ACHN (cell line): ENCODE results near the gene IL34.

Experiments
- DNase-seq: peaks from one replicate; pipeline ENCODE4 v3.0.0-alpha.2; 2015
- in situ Hi-C: cut with HindIII; loops from 2 replicates; pipeline ENCODE4 v1.10.0; 2017; ENCODE audit warnings: low sequenced_read_pairs, low pct_ligation_motif_present, low pct_unique_long_range_greater_than_20kb

IL34 gene

GRCh38 chr16:70682239-70683145 is 36.1 kb downstream of the IL34 start:
- in situ Hi-C loops = no loop called here
- no peak for DNase-seq

DNA sequence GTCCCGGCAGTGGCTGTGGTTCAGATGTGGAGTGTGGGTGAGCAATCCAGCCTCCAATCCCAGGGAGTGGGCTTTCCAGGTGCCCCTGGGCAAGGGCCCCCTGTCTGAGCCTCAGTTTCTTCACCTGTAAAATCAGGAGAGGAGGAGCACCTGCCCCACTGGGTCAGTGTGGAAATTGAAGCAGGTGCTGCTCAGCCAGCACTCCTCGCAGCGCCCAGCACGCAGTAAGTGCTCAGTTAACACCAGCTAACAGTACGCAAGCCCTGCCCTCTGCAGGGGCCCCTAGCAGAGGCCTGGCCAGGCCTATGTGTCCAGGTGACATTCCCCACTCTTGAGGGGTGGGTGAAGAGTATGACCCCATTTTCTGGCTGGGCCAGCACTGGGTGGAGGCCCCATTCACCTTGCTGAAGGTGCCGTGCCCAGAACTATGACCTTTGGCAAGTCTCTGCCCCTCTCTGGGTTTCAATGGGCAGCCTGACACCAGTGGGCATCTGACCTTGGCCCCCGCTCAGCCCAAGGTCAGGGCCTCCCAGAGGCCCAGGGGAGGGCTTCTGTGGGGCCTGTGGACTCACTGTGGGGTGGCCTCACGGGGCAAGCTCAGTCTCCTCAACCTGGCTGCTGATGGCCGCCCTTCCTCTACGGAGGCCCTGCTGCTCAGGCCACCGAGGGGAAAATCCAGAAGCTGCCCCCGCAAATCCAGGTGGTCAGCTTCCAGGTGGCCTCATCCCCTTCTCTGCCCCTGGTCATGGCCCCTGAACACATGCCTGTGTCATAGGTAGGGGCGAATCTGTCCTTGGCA is 37.0 kb downstream of the IL34 start:
- DNase-seq = no peak
- in situ Hi-C loops = no loop called here

GRCh38 chr16:70684146-70685060 is 38.0 kb downstream of the IL34 start:
- in situ Hi-C loops = no loop called here

GRCh38 chr16:70685061-70685937 is 38.9 kb downstream of the IL34 start:
- DNase-seq = no peak
- in situ Hi-C loops = no loop called here

More at GRCh38 chr16:70684146-70685060, 38.0 kb downstream of the IL34 start:
- DNase-seq = no peak

GRCh38 chr16:70685938-70686375 is 39.6 kb downstream of the IL34 start, which contains the start of gene MTSS2:
TSS of gene MTSS2 (minus strand) at chr16:70686053. CDS start at chr16:70685791, 262 bp downstream.
- DNase-seq = peak; percentile 89
- in situ Hi-C loops = no loop called here

DNA sequence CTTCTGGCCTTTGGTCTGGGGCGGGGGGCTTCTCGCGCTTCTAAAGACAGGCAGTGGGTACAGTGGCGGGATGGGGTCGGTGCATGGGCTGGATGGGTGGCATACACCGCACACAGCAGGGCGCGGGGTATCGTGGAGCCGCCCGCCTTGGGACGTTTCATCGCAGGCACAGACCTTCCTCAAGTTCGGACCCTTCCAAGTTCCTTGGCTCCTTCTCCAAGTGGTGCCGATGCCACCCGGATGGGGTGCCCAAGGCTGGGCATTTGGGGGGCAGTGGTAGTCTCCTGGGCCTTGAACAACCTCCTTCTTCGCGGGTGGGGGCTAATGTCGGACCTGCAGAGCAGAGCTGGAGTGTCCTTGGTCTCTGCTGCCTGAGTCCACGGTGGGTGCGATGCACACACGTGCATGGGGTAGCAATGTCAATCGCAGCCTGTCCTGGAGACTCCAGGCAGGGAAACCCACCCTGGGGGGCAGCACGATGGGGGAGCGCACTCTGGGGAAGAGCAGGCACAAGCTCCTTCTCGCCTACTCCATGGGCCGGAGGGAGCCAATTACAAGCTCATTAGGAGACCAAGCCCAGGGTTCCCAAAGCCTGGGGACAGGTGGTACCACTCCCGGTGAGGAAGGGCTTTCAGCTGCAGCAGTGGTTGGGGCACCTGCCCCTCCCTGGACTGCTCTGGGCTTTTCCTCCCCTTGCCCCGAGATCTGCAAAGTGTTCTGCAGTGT is 40.2 kb downstream of the IL34 start:
- in situ Hi-C loops = no loop called here
- DNase-seq = no peak

DNA sequence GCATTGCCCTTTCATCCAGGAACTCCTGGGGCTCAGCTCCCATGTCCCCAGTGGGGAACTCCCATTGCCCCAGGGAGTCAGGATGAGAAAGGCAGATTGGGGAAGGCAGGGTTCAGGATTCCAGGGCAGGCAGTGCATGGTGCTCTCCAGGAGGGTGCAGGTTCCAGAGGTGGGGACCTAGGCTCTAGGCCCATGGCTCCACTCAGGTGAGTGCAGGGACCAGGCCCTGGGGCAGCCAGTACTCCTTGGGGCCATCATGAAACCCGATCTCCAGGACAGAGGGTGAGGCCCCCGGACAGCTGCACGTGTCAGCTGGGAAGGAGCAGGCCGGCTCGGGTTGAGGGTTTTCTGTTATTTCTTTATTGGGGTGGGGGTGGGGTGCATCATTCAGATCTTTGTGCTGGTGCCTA is 40.7 kb downstream of the IL34 start:
- no peak for DNase-seq
- in situ Hi-C loops = no loop called here

DNA sequence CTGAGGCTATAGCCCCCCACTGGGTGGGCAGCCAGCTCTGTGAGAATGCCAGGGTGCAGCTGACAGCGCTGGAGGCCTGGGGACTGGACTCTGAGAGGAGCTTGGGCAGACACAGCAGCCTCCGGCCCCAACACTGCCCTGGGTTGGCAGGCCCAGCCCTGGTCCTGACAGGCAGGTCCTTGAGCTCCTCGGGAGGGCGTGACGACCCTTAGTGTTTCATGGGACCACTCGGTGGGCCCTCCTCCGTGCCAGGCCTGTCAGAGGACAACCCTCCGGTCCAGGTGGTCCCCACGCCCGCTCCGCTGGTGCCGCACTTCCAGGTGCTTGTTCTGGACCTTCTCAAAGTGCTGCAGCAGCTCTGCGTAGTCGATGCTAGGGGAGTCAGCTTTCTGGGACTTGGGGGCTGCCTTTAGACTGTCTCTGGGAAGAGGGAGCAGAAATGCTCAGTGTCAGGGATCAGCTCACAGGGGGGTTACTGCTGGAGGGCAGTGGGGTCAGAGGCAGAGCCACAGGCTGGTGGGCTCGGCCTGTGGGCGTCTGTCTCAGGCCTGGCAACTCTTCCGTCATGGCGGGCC is 41.4 kb downstream of the IL34 start:
- in situ Hi-C loops = no loop called here
- DNase-seq = no peak

DNA sequence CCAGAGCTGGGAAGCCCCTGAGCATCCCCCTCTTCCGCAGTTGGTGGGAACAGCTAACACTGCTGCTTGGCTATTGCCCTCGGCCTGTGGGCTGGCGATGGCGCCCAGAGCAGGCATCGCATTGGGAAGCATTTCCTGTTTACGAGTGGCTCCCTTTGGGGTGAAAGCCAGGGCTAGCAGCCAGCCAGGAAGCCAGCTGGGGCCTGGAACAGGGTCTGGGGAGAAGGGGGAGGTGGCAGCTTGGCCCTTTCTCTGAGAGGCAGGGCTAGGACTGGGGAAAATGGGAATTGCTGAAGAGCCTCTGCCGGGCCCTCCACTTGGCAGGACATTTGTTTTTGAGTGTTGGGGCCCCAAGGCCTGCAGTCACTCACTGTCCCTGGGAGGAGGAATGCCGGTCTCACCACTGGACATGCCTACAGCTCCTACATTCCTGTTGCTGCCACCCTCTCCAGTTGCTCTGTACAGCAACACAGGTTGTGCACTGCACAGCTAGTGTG is 41.9 kb downstream of the IL34 start:
- DNase-seq = no peak
- in situ Hi-C loops = no loop called here

DNA sequence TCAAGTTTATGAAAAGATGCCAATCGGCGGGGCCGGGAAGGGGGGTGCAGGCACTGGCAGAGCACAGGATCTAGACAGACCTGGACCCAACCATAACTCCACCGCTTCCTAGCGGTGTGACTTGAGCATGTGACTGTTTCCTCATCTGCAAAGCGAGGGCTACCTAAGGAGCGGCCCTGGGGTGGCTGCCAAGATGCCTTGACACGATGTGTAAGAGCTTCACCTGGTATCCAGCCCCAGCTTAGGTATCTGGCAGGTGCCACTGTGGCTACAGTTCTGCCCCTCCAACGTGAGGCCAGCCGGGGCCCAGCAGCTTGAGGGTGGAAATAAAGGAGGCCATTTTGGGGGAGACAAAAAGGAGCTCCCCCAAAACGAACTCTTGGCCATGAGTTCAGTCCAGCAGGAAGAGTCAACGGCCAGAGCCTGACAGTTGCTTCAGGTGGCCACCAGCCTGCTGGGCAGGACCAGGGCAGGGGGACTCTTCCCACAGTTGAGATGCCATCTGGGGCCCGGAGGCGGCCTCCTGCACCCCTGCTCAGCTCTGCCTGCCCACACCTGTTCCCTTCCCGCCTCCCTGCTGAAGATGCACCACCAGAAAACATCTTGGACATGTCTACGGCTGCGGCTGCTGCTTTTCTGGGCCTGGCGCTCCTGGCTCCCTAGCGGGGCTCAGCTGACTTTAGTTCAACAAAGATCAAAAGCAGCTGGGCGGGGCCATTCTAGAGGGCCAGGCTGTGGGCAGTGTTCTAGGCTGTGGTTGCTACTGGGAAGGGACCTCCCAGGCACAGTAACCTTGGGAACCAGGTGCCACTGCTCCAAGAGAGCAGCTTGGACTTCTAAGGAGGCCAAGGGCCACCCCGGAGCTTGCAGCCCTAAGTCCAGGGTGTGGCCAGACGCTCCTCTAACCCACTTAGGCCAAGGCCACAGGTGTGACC is 42.9 kb downstream of the IL34 start:
- DNase-seq = no peak

GRCh38 chr16:70689970-70690891 is 43.9 kb downstream of the IL34 start:
- in situ Hi-C loops = no loop called here
- no peak for DNase-seq

More for the DNA sequence above, 42.9 kb downstream of the IL34 start:
- in situ Hi-C loops = no loop called here

GRCh38 chr16:70691223-70692129 is 45.1 kb downstream of the IL34 start:
- in situ Hi-C loops = no loop called here
- peak; percentile 51 for DNase-seq

DNA sequence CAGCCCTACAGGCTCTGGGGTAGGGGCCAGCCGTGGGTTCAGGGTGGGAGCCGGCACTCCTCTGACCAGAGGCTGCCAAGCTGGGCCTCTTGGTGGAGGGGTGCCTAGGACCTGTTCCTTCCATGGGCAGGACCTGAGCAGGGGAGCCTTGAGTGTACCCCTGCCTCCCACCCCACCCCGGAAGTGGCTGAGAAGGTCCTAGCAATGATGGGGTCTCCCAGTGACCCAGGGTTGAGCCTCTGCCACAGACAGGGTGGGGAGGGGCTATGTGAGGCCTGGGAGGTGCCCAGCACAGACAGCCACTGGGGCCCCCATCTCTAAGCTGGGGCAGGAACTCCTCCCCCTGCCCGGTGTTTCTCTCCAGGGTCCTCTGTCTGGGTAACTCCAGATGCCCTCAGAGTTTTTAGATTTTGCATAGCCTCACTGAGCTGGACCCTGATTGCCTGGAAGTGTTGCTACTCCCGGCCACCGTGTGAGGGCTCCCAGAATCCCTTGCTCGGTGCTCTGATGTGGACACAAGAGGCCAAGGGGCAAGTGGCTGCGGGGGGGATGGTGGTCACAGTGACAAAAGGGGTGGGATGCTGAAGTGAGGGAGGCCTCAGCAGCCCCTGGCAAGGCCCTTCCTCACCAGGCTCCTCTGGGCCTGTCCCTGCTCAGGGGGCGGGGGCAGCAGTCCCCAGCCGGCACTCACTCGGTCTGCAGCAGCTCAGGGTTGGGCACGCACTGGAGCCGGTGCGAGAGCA is 45.9 kb downstream of the IL34 start:
- in situ Hi-C loops = no loop called here
- no peak for DNase-seq
